ENCODE results near the gene ABL2.
"Not testable (repeated sequence)": the region's sequence is repeated elsewhere in the genome, so short reads cannot be mapped to it uniquely, and the experiment has no call there.

Gene ABL2

GRCh38 chr1:179135707-179136106, 93.8 kb downstream of the ABL2 start:
- DNase-seq (ENCODE audit: low read depth in 2 of 2), result not testable (repeated sequence)

- not testable (repeated sequence) for DNase-seq (ENCODE audit: low read depth in 2 of 2)
Observed at GRCh38 chr1:179135168-179135567, 94.3 kb downstream of the ABL2 start.

- no peak for DNase-seq (ENCODE audit: low read depth in 2 of 2)
Observed at GRCh38 chr1:179129702-179130473, 99.6 kb downstream of the ABL2 start.

- no peak for DNase-seq (ENCODE audit: low read depth in 2 of 2)
Observed at GRCh38 chr1:179128520-179128919, 101.0 kb downstream of the ABL2 start.

GRCh38 chr1:179127163-179127895, 102.1 kb downstream of the ABL2 start:
- DNase-seq (ENCODE audit: low read depth in 2 of 2), result no peak

GRCh38 chr1:179126338-179127060, 103.0 kb downstream of the ABL2 start:
- DNase-seq (ENCODE audit: low read depth in 2 of 2), result no peak

GRCh38 chr1:179124873-179125272, 104.6 kb downstream of the ABL2 start:
- DNase-seq (ENCODE audit: low read depth in 2 of 2), result no peak

- peak in 1 of 2 donors; percentile 25 for DNase-seq (ENCODE audit: low read depth in 2 of 2)
Observed at GRCh38 chr1:179121159-179121938, 108.1 kb downstream of the ABL2 start.

GRCh38 chr1:179120736-179121135, 108.7 kb downstream of the ABL2 start:
- DNase-seq (ENCODE audit: low read depth in 2 of 2), result no peak

GRCh38 chr1:179119513-179119912, 110.0 kb downstream of the ABL2 start:
- DNase-seq (ENCODE audit: low read depth in 2 of 2), result no peak

- DNase-seq (ENCODE audit: low read depth in 2 of 2), result no peak
Observed at GRCh38 chr1:179115181-179115580, 114.3 kb downstream of the ABL2 start.

GRCh38 chr1:179108644-179109043, 120.8 kb downstream of the ABL2 start:
- DNase-seq (ENCODE audit: low read depth in 2 of 2), result no peak

GRCh38 chr1:179107706-179108629, 121.5 kb downstream of the ABL2 start:
- no peak for DNase-seq (ENCODE audit: low read depth in 2 of 2)

- no peak for DNase-seq (ENCODE audit: low read depth in 2 of 2)
Observed at GRCh38 chr1:179105393-179105792, 124.1 kb downstream of the ABL2 start.

- DNase-seq (ENCODE audit: low read depth in 2 of 2), result no peak
Observed at GRCh38 chr1:179104611-179105250, 124.7 kb downstream of the ABL2 start.

GRCh38 chr1:179103999-179104398, 125.5 kb downstream of the ABL2 start:
- DNase-seq (ENCODE audit: low read depth in 2 of 2), result no peak

GRCh38 chr1:179101566-179101965, 127.9 kb downstream of the ABL2 start:
- no peak for DNase-seq (ENCODE audit: low read depth in 2 of 2)

GRCh38 chr1:179099891-179100290, 129.6 kb downstream of the ABL2 start:
- no peak for DNase-seq (ENCODE audit: low read depth in 2 of 2)

GRCh38 chr1:179095924-179096323, 133.6 kb downstream of the ABL2 start:
- DNase-seq (ENCODE audit: low read depth in 2 of 2), result no peak

GRCh38 chr1:179095377-179095776, 134.1 kb downstream of the ABL2 start:
- no peak for DNase-seq (ENCODE audit: low read depth in 2 of 2)

Data from activated CD4-positive, alpha-beta T cell treated with anti-CD3 and anti-CD28 coated beads for 24 hours (primary cell).